GM12878 (cell line): Measurements from ENCODE around the gene CHD9.

ENCODE experiments used
- CTCF ChIP-seq, 3 experiments: IDR thresholded peaks in 2 of 3; conservative IDR thresholded peaks in 1 of 3; 2 replicates each; pipeline ENCODE4 v1.5.1; 2011; ENCODE audit warnings: low read depth in 3 of 3, low read length in 3 of 3, mild to moderate bottlenecking in 3 of 3, control low read depth in 2 of 3, moderate library complexity in 2 of 3, inconsistent platforms in 1 of 3, mixed read lengths in 1 of 3; ENCODE audit not compliant: control insufficient read depth in 2 of 3, insufficient read depth in 1 of 3; ENCODE audit errors: extremely low read depth in 1 of 3
- NR2C2 ChIP-seq: IDR thresholded peaks from 2 replicates; pipeline ENCODE4 v1.6.1; 2011; ENCODE audit warnings: borderline replicate concordance, low read depth; ENCODE audit not compliant: control insufficient read depth, insufficient read length
- PBX3 ChIP-seq: IDR thresholded peaks from 2 replicates; pipeline ENCODE4 v1.6.1; 2011; ENCODE audit warnings: mild to moderate bottlenecking, low read depth, low read length, moderate library complexity; ENCODE audit not compliant: insufficient replicate concordance
- POLR2A ChIP-seq: IDR thresholded peaks from 2 replicates; pipeline ENCODE4 v1.6.1; 2011; ENCODE audit warnings: low read depth, mild to moderate bottlenecking, low read length
- REST ChIP-seq: IDR thresholded peaks from 2 replicates; pipeline ENCODE4 v1.6.1; 2012; ENCODE audit warnings: mild to moderate bottlenecking, low read depth, low read length
- SREBF1 ChIP-seq: IDR thresholded peaks from 2 replicates; pipeline ENCODE4 v1.6.1; 2012; ENCODE audit warnings: mild to moderate bottlenecking, low read length
- STAT1 ChIP-seq: fragments of 450-650 bp; conservative IDR thresholded peaks from 2 replicates; pipeline ENCODE4 v1.6.1; 2014; ENCODE audit warnings: antibody characterized with exemption, mild to moderate bottlenecking
- TBL1XR1 ChIP-seq: IDR thresholded peaks from 2 replicates; pipeline ENCODE4 v1.6.1; 2012; ENCODE audit warnings: low read depth, low read length, improper control_type of control experiment
- USF2 ChIP-seq: IDR thresholded peaks from 2 replicates; pipeline ENCODE4 v1.6.1; 2011; ENCODE audit warnings: low read depth, low read length, improper control_type of control experiment, borderline replicate concordance
- TF ChIP-seq, protein P1 (sequence below): fragments of 450-650 bp; IDR thresholded peaks from 2 replicates; pipeline ENCODE4 v1.6.1; 2014; ENCODE audit warnings: mild to moderate bottlenecking

DNA sequence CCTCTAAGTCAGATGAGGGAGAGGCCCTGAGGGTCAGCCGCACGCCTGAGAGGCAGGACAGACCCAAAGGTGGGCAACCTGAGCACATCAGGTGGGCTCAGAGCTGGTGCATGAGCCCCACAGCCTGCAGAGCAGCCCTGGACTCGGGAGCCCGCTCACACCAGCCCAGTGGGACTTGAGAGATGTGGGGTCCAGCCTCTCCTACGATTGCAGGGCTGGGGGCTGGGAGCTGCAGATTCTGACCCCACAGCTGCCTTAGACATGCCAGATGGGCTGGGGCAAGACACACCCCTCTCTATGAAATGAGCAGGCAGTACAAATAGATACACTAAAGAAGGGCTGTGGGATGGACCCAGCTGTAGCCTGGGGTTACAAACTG, 302.4 kb downstream of the CHD9 start:
- TF ChIP-seq REST = no peak
- TF ChIP-seq POLR2A = no peak
- TF ChIP-seq PBX3 = no peak
- no peak for TF ChIP-seq CTCF (IDR thresholded peaks at IDR 0.05 in 2 of 3, conservative IDR thresholded peaks at IDR 0.05 in 1 of 3; ENCODE audit: control insufficient read depth in 2 of 3, extremely low read depth in 1 of 3, insufficient read depth in 1 of 3, low read depth in 3 of 3, low read length in 3 of 3)
- TF ChIP-seq TBL1XR1 = no peak
- TF ChIP-seq NR2C2 = no peak
- TF ChIP-seq, protein P1, sequence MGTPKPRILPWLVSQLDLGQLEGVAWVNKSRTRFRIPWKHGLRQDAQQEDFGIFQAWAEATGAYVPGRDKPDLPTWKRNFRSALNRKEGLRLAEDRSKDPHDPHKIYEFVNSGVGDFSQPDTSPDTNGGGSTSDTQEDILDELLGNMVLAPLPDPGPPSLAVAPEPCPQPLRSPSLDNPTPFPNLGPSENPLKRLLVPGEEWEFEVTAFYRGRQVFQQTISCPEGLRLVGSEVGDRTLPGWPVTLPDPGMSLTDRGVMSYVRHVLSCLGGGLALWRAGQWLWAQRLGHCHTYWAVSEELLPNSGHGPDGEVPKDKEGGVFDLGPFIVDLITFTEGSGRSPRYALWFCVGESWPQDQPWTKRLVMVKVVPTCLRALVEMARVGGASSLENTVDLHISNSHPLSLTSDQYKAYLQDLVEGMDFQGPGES = no peak
- no peak for TF ChIP-seq STAT1
- no peak for TF ChIP-seq USF2
- TF ChIP-seq SREBF1 = no peak
